IMR-90 (cell line): ENCODE measurements around the gene KDF1.

Experiments
- BHLHE40 ChIP-seq: fragments of 150-350 bp; IDR thresholded peaks from 2 replicates; pipeline ENCODE4 v1.6.1; 2016; ENCODE audit warnings: mild to moderate bottlenecking, low read depth, low read length
- POLR2A ChIP-seq: IDR thresholded peaks from 2 replicates; pipeline ENCODE4 v1.6.1; 2012; ENCODE audit warnings: mild to moderate bottlenecking, low read depth, low read length
- RCOR1 ChIP-seq: IDR thresholded peaks from 2 replicates; pipeline ENCODE4 v1.6.1; 2012; ENCODE audit warnings: mild to moderate bottlenecking, low read length, improper control_type of control experiment; ENCODE audit not compliant: insufficient replicate concordance
- TF ChIP-seq, protein P1 (sequence below): conservative IDR thresholded peaks from 2 replicates; pipeline ENCODE4 v1.5.1; 2012; ENCODE audit warnings: mild to moderate bottlenecking, low read depth, low read length, improper control_type of control experiment

DNA sequence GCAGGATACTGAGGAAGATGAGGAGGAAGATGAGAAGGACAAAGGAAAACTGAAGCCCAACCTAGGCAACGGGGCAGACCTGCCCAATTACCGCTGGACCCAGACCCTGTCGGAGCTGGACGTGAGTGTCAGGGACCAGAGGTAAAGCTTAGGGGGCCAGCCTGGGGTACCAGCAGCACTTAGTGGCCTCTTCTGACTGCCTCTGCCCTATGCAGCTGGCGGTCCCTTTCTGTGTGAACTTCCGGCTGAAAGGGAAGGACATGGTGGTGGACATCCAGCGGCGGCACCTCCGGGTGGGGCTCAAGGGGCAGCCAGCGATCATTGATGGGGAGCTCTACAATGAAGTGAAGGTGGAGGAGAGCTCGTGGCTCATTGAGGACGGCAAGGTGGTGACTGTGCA, 17.6 kb downstream of the KDF1 start:
- TF ChIP-seq BHLHE40 (no peak), POLR2A (no peak), RCOR1 (no peak)
- TF ChIP-seq, protein P1, sequence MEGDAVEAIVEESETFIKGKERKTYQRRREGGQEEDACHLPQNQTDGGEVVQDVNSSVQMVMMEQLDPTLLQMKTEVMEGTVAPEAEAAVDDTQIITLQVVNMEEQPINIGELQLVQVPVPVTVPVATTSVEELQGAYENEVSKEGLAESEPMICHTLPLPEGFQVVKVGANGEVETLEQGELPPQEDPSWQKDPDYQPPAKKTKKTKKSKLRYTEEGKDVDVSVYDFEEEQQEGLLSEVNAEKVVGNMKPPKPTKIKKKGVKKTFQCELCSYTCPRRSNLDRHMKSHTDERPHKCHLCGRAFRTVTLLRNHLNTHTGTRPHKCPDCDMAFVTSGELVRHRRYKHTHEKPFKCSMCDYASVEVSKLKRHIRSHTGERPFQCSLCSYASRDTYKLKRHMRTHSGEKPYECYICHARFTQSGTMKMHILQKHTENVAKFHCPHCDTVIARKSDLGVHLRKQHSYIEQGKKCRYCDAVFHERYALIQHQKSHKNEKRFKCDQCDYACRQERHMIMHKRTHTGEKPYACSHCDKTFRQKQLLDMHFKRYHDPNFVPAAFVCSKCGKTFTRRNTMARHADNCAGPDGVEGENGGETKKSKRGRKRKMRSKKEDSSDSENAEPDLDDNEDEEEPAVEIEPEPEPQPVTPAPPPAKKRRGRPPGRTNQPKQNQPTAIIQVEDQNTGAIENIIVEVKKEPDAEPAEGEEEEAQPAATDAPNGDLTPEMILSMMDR = no peak
